Renal cortex interstitium (tissue), 11 donors: ENCODE data around the gene ZNF519. TPM values are rescaled to one million over a fixed set of nuclear protein-coding genes. Genes with fewer than 3 reads are reported as not detected.
A peak's percentile ranks its signal among the peaks of the same experiment; 100 is the strongest.

Source experiments
- DNase-seq, 11 donors: peaks; one replicate each; pipeline ENCODE4 v3.0.0-alpha.2; 2013; ENCODE audit warnings: low read depth in 9 of 11, low spot score in 4 of 11; ENCODE audit errors: extremely low read depth in 1 of 11
- polyA plus RNA-seq, 3 donors: library from polyadenylated mRNA; unstranded; fragments of 120-200 nt; gene quantifications; one replicate each; pipeline ENCODE4 v1.2.1, GENCODE V29; 2013; ENCODE audit not compliant: insufficient read length in 3 of 3

Gene ZNF519
- polyA plus RNA-seq, 3 donors, result 10.7 to 14.7 (median 12.7) TPM

GRCh38 chr18:14120926-14121325, 11.3 kb downstream of the ZNF519 start:
- DNase-seq, result no peak

DNA sequence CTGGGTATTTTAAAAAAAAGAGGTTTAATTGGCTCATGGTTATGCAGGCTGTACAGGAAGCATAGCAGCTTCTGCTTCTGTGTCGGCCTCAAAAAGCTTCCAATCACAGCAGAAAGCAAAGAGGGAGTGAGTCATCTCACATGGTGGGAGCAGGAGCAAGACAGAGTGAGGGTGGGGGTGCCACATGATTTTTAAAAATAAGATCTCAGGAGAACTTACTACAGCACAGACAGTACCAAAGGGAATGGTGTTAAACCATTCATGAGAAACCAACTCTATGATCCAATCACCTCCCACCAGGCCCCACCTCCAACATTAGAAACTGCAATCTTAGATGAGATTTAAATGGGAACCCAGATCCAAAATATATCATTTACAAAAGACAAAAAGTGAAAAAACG, 14.6 kb downstream of the ZNF519 start:
- no peak for DNase-seq

DNA sequence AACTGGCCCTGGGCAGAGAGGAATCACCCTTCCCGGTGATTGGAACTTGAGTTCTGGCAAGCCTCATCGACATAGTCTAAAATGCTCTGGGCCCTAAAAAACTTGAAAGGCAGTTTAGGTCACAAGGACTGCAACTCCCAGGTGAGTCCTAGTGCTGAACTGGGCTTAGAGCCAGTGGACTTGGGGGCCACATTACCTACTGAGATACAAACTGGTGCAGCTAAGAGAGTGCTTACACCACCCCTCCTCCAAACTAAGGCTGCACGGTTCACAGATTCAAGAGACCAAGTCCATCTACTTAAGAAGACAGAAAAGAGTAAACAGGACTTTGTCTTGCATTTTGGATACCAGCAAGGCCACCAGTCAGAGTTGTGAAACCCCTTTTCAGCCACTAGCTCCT, 25.3 kb downstream of the ZNF519 start:
- no peak for DNase-seq

- no peak for DNase-seq
Observed at GRCh38 chr18:14104906-14105748, 27.1 kb downstream of the ZNF519 start.

- DNase-seq, result no peak
Observed at GRCh38 chr18:14104201-14104600, 28.0 kb downstream of the ZNF519 start.

DNA sequence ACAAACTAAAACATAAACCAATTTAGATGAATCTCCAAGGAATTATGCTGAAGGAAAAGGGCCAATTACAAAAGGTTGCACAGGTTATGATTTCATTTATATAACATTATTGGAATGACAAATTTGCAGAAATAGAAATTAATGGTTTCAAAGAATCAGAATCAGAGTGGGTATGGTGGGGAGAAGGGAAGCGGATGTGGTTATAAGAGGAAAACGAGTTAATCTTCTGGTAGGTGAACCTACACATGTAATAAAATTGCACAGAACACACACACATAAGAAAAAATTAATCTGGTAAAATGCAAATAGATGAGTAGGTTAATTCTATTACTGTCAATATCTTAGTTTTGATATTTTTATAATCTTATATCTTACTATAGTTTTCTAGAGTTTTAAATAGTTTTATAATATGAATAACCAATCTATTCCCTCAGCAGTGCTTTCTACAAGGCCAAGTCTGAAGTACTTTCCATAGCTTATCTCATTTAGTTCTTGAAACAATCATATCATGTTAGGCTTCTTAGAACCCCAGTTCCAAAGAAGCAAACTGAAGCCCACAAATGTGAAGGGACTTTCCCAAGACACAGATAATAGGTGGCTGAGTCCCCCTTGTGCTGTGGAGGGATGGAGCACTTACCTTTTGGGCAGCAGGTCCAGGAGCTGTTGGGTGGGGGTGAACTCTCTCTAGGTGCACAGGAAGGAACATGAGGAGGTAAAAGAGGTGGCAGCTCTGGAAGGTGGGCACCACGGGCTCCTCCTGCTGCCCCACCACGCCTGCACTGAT, 31.5 kb downstream of the ZNF519 start:
- no peak for DNase-seq

GRCh38 chr18:14098428-14098827, 33.8 kb downstream of the ZNF519 start:
- no peak for DNase-seq

GRCh38 chr18:14097761-14098160, 34.5 kb downstream of the ZNF519 start:
- DNase-seq, result no peak

GRCh38 chr18:14093307-14093915, 38.8 kb downstream of the ZNF519 start:
- no peak for DNase-seq

GRCh38 chr18:14092625-14093306, 39.5 kb downstream of the ZNF519 start:
- DNase-seq, result no peak

DNA sequence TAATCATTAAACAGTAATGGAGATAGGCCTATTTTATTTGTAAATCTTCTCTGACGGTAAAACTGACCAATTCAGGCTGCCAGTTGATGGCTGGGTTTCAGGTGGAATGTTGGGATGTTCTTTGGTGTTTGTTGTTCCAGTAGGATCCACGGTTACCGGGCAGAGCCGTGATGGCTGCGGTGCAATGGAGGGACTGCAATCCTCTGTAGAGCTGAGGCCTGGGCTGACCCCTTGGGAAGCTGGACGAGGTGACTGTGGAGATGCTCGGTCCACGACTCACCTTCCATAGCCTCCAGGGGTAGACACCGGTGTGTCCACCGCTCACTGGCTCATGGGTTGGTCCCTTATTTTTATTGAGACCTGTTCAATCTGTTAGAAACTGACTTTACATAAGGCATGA, 42.5 kb downstream of the ZNF519 start:
- DNase-seq, result no peak

- no peak for DNase-seq
Observed at GRCh38 chr18:14089191-14089590, 43.0 kb downstream of the ZNF519 start.

DNA sequence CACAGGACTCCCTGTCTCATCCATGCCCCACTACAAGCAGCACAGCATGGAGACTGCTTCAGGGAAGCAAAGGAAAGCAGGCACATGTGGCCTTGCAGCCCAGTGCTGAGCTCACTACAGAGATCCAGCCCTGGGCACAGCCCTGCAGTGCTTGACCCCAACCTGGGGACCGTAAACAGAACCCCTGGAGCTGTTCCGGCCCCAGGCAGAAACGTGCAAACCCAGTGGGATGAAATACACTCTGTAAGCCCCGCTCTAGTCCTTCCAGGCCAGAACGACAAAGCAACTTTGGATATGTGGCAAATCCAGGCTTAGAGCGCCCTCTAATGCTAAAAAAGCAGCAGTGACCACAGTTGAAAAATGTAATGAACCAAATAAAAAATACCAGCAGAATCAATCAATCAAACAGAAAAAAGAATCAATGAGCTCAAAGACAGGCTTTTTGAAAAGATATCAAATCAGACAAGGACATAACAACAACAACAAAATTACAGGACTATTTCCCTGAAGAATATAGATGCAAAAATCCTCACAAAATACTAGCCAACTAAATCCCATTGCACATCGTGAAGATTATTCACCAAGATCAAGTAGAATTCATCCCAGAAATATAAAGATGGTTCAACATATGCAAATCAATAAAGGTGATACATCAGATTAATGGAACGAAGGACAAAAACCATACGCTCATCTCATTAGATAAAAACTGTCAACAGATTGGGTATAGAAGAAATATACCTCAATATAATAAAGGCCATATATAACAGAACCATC, 45.6 kb downstream of the ZNF519 start:
- DNase-seq, result peak in 10 of 11 donors; percentile 29 to 57 (median 41)

DNA sequence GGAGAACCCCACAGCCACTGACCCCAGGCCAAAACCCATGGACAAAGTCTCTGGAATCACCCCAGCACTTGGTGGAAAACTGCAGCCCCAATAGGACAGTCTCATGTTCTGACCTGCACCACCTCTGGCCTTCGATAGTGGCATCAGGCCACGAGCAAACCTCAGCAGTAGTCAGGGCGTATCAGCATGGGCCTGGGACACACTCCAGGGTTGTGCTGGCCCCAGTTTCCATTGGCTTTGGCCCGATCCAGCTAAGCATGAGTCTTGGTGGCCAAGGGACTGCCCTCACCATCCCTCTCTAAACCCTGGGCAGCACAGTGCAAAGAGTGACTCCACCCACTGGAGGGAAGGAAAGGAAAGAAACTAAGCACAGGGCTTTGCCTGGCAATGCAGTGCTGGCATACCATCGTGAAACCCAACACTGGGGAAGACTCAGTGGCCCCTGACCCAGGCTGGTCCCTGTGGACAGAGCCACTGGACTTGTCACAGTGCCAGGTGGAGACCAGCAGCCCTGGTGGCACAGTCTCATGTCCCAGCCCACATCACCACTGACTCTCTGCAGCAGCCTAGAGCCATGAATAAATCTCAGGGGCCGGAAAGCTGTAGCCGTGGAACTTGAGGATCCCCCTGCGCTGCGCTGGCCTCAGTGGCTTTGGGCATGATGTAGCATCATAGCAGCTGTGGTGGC, 46.3 kb downstream of the ZNF519 start:
- no peak for DNase-seq

- DNase-seq, result no peak
Observed at GRCh38 chr18:14075196-14075595, 57.0 kb downstream of the ZNF519 start.

DNA sequence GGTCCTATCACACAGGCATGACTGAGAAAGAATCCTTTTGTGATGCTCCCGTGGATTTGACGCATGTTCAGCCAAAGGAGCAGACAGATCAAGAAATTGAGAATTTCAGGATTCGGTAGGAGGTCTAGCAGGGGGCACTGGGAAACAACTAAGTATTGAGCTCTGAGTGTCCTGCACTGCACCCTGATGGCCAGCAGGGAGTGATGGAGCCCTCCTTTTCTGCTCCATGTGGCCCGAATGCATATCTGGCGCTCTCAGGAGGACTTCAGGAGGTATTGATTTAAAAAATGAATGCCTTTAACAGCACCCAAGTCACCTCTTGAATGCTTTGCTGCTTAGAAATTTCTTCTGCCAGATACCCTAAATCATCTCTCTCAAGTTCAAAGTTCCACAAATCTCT, 58.0 kb downstream of the ZNF519 start:
- DNase-seq, result no peak

- no peak for DNase-seq
Observed at GRCh38 chr18:14053661-14054060, 78.6 kb downstream of the ZNF519 start.
